Skeletal muscle satellite cell (primary cell): ENCODE measurements around the gene RAB3IL1.

ENCODE experiments used
- H3K27me3 ChIP-seq: 2 replicates; pipeline ENCODE4 v1.7.0; 2013; ENCODE audit warnings: low read length; ENCODE audit not compliant: control insufficient read depth, insufficient read depth
- H3K36me3 ChIP-seq: 2 replicates; pipeline ENCODE4 v1.7.0; 2013; ENCODE audit warnings: mild to moderate bottlenecking, control low read depth, low read length; ENCODE audit not compliant: insufficient read depth
- H3K4me1 ChIP-seq: 2 replicates; pipeline ENCODE4 v1.7.0; 2013; ENCODE audit warnings: low read length; ENCODE audit not compliant: control insufficient read depth, insufficient read depth
- H3K4me2 ChIP-seq: 2 replicates; pipeline ENCODE4 v1.7.0; 2013; ENCODE audit warnings: mild to moderate bottlenecking, low read length
- H3K4me3 ChIP-seq: 2 replicates; pipeline ENCODE4 v1.7.0; 2013; ENCODE audit warnings: low read length
- H3K9ac ChIP-seq: 2 replicates; pipeline ENCODE4 v1.7.0; 2013; ENCODE audit warnings: mild to moderate bottlenecking, low read depth, low read length, moderate library complexity
- H3K9me3 ChIP-seq: replicated peaks from 2 replicates; pipeline ENCODE4 v1.7.0; 2013; ENCODE audit warnings: mild to moderate bottlenecking, control low read depth, low read length

RAB3IL1 gene

DNA sequence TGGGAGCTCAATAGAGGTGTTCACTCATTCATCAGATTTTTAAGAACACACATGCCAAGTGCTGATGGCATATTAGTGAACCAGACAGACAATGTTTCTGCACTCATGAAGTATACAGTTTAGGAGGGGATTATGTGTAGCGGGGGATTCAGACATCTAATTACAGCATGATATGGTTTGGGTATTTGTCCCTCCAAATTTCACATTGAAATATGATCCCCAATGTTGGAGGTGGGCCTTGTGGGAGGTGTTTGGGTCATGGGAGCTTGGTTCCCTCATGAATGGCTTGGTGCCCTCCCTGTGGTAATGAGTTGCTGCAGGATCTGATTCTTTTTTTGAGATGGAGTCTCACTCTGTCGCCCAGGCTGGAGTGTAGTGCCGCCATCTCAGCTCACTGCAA lies 8.9 kb upstream of the RAB3IL1 start:
- no peaks in the 10 kb centered on the region for H3K9me3 ChIP-seq
- H3K36me3 ChIP-seq, result no peaks in the 10 kb centered on the region
- H3K4me3 ChIP-seq, result no peak overlapping the region
- peaks cover 15% of the 10 kb centered on the region for H3K4me1 ChIP-seq
- H3K27me3 ChIP-seq, result peaks cover 8% of the 10 kb centered on the region
- H3K4me2 ChIP-seq, result no peak overlapping the region
- no peak overlapping the region for H3K9ac ChIP-seq

DNA sequence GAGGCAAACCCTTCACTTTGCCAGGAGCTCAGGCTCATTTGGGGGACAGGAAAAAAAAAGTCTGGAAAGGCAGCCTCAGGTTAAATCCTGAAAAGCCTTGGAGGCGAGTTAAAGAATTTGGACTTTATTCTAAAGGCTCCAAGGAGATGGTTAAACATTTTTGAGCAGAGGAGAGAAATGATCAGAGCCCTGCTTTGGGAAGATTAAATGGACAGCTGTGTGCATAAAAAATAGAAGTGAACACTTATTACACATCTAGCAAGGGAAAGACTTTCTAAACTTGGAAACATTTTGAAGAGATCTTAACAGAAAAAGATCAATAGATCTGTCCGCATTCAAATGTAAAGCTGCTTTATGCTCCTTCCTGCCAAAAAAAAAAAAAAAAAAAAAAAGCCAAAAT lies 8.4 kb upstream of the RAB3IL1 start:
- Histone ChIP-seq H3K4me2 (no peak overlapping the region), H3K9me3 (no peaks in the 10 kb centered on the region), H3K36me3 (no peaks in the 10 kb centered on the region), H3K27me3 (peaks cover 3% of the 10 kb centered on the region), H3K4me1 (peaks cover 15% of the 10 kb centered on the region), H3K9ac (no peak overlapping the region), H3K4me3 (no peak overlapping the region)

DNA sequence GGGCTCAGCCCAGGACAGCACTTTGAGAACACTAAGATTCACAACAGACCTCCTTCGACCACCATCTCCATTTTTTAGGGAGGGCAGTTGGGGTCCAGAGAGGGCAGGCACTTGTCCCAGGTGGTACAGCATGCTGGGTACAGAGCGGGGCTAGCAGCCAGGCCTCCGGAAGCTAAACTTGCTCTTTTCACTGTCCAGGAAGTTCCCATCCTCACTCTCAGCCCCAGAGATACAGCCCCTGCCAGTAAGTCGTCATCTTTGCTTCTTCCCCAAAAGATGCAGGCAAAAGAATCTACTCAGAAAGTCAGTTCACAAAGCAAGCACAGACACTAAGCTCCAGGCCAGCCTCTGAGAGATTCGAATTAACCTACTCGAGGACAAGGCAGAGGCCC lies 6.7 kb upstream of the RAB3IL1 start:
- Histone ChIP-seq H3K4me1 (peaks cover 15% of the 10 kb centered on the region), H3K4me2 (no peak overlapping the region), H3K27me3 (peaks cover 10% of the 10 kb centered on the region), H3K4me3 (no peak overlapping the region), H3K36me3 (no peaks in the 10 kb centered on the region), H3K9ac (no peak overlapping the region), H3K9me3 (no peaks in the 10 kb centered on the region)

DNA sequence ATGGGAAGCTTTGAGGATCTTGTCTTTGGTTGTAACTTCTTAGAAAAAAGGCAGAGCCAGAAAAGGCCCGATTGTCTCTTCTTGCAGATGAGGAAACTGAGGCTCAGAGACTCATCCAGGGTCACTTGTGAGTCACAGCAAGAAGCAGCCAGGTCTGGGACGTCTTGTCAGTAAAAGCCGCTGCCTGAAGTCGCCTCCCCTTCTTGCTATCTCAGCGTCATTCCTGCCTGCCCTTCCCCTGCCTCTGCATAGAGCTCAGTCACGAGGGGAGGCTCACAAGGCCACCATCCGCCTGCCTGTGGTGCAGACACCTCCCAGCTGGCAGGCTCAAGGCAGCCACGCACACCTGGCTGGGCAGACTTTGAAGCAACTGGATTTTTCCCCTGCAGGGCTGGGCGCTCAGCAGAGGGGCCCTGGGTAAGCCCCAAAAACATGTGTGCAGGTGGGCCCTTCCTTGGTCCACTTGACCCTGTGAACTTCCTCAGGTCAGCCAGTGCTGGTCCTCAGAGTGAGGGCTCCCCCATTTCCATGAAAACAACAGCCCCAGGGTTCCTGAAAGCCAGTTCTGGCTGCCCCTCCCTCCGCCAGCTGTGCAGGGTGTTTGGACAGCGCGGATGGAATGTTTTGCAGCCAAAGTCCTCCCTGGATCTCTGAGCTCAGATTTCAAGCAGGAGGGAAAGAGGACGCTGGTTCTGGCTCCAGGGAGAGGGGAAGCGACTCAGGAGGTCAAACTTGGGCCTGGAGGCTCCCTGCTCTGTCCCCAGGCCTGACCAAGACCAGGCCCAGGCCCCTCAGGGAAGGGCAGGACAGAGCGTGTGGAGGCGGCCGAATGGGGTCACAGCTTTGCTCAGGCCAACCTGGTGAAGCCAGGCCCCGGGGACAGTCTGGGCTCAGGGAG lies 6.0 kb upstream of the RAB3IL1 start:
- Histone ChIP-seq H3K4me3 (no peak overlapping the region), H3K4me2 (no peak overlapping the region), H3K9ac (no peak overlapping the region), H3K27me3 (peaks cover 14% of the 10 kb centered on the region), H3K9me3 (no peaks in the 10 kb centered on the region), H3K36me3 (no peaks in the 10 kb centered on the region), H3K4me1 (peaks cover 15% of the 10 kb centered on the region)

DNA sequence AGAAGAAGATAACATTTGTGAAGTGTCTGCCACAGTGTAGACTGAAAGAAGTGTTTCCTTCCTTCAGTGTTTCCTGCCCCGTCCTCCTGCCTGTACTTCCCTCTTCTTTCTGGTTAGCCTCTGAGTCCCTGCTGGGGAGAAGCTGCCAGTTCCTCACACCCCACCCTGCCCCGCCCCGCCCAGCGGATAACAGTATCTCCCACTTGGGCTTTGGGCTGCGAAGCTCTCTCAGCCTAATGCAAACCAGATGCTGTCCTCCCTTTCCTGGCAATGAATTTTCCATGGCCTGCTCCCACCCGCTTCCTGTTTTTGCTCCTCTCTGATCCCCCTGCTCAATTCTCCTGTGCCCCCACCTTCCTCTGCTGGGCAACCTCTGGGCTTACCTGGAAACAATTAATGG lies 5.2 kb upstream of the RAB3IL1 start:
- Histone ChIP-seq H3K27me3 (peaks cover 18% of the 10 kb centered on the region), H3K4me1 (peaks cover 20% of the 10 kb centered on the region), H3K4me2 (no peak overlapping the region), H3K36me3 (no peaks in the 10 kb centered on the region), H3K9me3 (no peaks in the 10 kb centered on the region), H3K9ac (no peak overlapping the region), H3K4me3 (no peak overlapping the region)

DNA sequence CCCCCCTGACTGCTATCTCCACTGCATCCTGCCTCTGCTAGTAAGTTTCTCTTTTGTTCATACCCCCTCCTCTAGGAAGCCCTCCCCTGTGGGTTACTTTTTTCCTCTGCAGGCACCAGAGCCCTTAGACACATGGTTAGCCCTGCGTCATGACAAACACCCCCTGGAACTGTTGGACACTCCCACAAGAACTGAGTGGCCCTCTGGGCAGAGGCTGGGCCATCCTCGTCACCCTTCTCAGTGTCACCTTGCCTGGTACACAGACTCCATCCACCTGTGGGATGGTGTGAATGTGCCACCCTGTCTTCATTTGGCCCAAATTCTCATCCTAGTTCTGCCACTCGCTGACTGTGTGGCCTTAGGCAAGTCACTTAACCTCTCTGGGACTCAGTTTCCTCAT lies 4.1 kb upstream of the RAB3IL1 start:
- H3K9me3 ChIP-seq, result no peaks in the 10 kb centered on the region
- no peaks in the 10 kb centered on the region for H3K36me3 ChIP-seq
- no peak overlapping the region for H3K4me3 ChIP-seq
- H3K4me2 ChIP-seq, result no peak overlapping the region
- peaks cover 28% of the 10 kb centered on the region for H3K4me1 ChIP-seq
- H3K9ac ChIP-seq, result no peak overlapping the region
- peaks cover 18% of the 10 kb centered on the region for H3K27me3 ChIP-seq

DNA sequence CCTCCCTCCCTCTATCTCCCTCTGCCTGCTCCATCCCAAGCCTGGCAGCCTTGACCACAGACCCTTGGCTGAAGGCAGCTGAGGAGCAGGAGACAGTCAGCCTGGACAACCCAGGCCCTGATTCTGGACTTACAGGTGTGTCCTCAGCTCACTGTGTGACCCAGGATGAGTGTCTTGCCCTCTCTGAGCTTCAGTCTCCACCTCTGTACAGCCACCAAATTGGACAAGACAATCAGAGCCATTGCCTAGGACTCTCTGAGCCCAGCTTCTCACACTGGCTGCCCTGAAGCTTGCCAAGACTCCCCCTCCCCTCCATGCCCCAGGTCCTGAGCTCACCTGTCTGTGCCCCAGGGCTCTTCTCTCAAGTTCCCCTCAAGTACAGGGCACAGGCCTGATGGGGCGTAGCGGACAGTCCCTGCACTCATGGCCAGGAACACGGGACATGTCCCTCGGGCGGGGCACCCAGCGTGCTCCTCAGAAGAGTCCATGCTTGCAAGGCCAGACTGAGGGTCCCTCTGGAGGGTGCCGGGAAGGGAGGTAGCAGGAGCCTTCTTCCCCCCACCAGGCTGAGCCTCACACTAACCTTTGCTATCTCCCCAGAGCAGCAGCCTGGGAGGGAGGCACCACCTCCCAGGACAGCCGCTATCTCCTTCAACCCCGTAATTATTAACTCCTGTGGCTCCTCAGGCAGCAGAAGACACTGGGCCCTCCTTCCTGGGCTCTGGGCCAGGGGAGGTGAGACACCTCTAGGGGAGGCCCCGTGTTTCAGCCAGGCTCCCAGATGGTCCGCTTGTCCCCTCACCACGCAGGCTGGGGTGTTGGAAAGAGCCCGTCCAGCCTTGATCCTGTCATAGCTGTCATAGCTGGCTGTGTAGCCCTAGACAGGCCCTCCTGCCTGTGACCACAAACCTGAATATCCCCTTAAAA lies 2.6 kb upstream of the RAB3IL1 start:
- no peak overlapping the region for H3K4me2 ChIP-seq
- no peaks in the 10 kb centered on the region for H3K9me3 ChIP-seq
- H3K9ac ChIP-seq, result no peak overlapping the region
- H3K4me3 ChIP-seq, result no peak overlapping the region
- H3K4me1 ChIP-seq, result peaks cover 28% of the 10 kb centered on the region
- H3K36me3 ChIP-seq, result no peaks in the 10 kb centered on the region
- peaks cover 18% of the 10 kb centered on the region for H3K27me3 ChIP-seq

DNA sequence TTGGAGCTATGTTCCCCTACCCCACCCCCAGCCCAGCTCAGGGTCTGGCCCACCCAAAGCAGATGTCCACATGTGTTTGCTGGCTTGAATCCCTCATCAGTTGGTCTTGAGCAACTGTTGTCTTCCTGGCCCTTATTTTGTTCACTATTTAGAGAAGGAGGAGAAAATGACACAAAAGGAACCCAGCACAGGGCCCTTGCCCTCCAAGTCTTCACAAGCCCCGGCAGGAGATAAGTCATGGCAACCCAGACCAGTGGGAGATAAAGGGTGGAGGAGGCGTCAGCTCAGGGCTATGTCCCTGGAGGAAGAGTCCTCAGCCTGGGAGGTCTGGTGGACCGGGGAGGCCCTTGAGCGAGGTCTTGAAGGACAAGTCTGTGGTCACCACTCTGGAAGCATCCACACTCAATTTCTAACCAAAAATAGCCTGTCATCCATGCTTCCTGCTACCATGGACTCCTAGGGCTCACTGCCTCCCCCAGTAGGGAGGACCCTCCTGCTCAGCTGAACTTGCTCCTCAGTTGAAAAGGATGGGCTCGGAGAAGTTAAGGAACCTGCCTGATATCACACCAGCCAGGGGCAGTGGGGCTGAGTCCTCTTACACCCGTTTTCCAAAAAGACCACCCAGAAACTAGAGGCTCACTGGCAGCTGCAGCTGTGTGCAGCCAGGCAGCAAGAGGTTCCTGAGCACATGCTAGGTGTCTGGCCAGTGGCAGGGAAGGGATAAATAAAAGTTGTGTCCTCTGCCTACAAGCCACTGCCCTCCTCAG lies 1.8 kb upstream of the RAB3IL1 start:
- Histone ChIP-seq H3K4me2 (no peak overlapping the region), H3K9me3 (no peaks in the 10 kb centered on the region), H3K27me3 (peaks cover 18% of the 10 kb centered on the region), H3K9ac (no peak overlapping the region), H3K4me3 (no peak overlapping the region), H3K4me1 (peaks cover 28% of the 10 kb centered on the region), H3K36me3 (no peaks in the 10 kb centered on the region)

DNA sequence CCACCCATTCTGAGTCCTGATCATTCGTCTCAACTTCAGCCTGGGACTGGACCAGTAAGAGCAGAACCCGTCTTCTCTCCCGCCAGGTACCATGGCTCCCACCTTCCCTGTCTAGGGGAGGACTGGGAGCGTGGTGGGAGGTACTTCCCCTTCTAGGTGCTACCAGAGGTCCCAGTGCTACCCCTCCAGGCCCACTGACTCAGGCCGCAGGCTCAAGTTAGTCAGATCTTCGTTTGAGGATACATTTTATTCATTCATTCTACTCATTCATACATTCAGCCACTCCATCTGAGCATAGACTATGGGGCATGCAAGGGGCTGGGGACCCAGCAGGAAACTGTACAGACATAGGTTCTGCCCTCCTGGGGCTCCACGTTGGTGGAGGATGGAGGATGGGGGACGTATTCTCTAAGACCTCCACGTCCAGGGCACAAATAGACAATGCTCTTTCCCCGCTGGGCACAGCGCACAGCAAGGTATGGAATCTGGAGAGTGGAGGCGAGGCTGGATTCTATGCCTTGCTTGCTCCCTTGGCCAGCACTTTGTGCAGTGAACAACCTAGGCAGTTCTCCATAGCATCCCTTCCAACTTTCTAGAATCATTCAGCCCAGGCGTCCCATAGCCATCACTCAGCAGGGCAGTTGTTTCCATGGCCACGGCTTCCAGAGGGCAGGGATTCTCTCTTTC lies 1.0 kb upstream of the RAB3IL1 start:
- Histone ChIP-seq H3K4me2 (peak overlapping the region; percentile 79), H3K9me3 (no peaks in the 10 kb centered on the region), H3K27me3 (peaks cover 18% of the 10 kb centered on the region), H3K4me1 (peaks cover 23% of the 10 kb centered on the region), H3K4me3 (no peak overlapping the region), H3K9ac (no peak overlapping the region), H3K36me3 (no peaks in the 10 kb centered on the region)

DNA sequence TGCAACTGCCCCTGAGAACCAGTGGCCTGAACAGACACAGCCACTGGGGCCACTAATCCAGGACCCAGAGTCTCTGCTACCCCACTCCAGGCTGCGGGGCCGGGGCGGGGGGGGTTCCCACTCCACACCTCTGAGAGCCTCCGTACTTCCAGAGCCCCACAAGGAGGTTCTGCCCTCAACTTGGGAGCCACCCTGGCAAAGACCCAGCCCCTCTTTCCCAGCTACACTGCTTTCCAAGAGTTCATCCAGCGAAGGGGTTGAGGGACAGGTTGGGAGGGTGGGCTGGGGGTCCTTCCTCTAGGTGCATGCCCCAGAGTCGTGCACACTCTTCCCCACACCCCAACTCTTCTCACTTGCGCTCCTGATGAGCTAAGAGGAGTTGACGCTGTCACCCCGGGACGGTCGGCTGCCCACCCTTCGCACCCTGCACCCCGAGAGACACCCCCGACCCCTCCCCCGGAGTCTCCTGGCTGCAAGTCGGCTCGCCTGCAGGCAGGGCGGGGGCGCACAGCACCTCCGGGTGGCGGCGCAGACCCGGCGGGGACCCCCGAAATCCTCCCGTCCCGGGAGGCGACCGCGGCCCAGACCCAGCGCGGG lies 531 bp downstream of the RAB3IL1 start:
- H3K4me3 ChIP-seq, result peak overlapping the region; percentile 66

More for the DNA sequence above, 531 bp downstream of the RAB3IL1 start:
- Histone ChIP-seq H3K4me1 (peaks cover 13% of the 10 kb centered on the region), H3K27me3 (peaks cover 18% of the 10 kb centered on the region), H3K36me3 (no peaks in the 10 kb centered on the region), H3K9ac (peak overlapping the region; percentile 63), H3K9me3 (no peaks in the 10 kb centered on the region), H3K4me2 (peak overlapping the region; percentile 79)
